GM12878 (cell line): Measurements from ENCODE around the gene GRAMD1A. TPM values are rescaled to one million over a fixed set of nuclear protein-coding genes. Genes with fewer than 3 reads are reported as not detected.

Experiments
- ATAC-seq: fragments of 200-7000 bp; cut with Tn5 transposase; 3 replicates; pipeline ENCODE4 v1.9.1; 2020; ENCODE audit warnings: mild to moderate bottlenecking, moderate library complexity
- BruUV-seq: library from RNA; stranded (reverse); fragments of 400-500 nt; replicated peaks from 2 replicates; lab custom pipeline; 2021; lab: Mats Ljungman, UMichigan
- CTCF ChIA-PET: fragments of 300-600 bp; sonication (Branson Sonifier 250); formaldehyde crosslinking; extraction: SDS; loops from one replicate; lab custom pipeline; 2021; ENCODE audit warnings: inconsistent platforms; lab: Yijun Ruan, JAX
- POLR2A ChIA-PET: fragments of 350-600 bp; formaldehyde crosslinking; extraction: SDS; loops from one replicate; lab custom pipeline; 2021; ENCODE audit warnings: inconsistent platforms; lab: Charles Lee
- RAD21 ChIA-PET: fragments of 300-600 bp; sonication (Branson Sonifier 250); formaldehyde crosslinking; loops from one replicate; lab custom pipeline; 2023; ENCODE audit warnings: antibody characterized with exemption; ENCODE audit not compliant: unreplicated experiment; lab: Charles Lee
- SMC1A ChIA-PET: fragments of 300-600 bp; sonication (Branson Sonifier 250); formaldehyde crosslinking; loops from one replicate; lab custom pipeline; 2023; ENCODE audit not compliant: unreplicated experiment, uncharacterized antibody; lab: Charles Lee
- DNase-seq: peaks from one replicate; pipeline ENCODE4 v3.0.0-alpha.2; 2011; ENCODE audit warnings: low read depth, low spot score
- FAIRE-seq: peaks from 3 replicates; lab custom pipeline; 2011; peaks lifted over from hg19 to GRCh38; lab: Jason Lieb, UNC
- H2AFZ ChIP-seq: 2 replicates; pipeline ENCODE4 v1.6.0; 2011; ENCODE audit warnings: low read depth, low read length, control low read depth; ENCODE audit not compliant: control insufficient read depth
- H3K27ac ChIP-seq: 2 replicates; pipeline ENCODE4 v1.5.1; 2011; ENCODE audit warnings: control low read depth; ENCODE audit not compliant: control insufficient read depth, insufficient read depth
- H3K27me3 ChIP-seq, 2 experiments: replicated peaks in 1 of 2; 2 replicates each; pipeline versions ENCODE4 v1.6.0 to v1.6.1; 2011; ENCODE audit warnings: low read length in 1 of 2; ENCODE audit not compliant: control insufficient read depth in 2 of 2, insufficient read depth in 2 of 2
- H3K36me3 ChIP-seq, 2 experiments: 2 replicates each; pipeline ENCODE4 v1.5.1; 2011; ENCODE audit warnings: low read length in 1 of 2; ENCODE audit not compliant: control insufficient read depth in 2 of 2, insufficient read depth in 2 of 2
- H3K4me1 ChIP-seq: 2 replicates; pipeline ENCODE4 v1.6.1; 2011; ENCODE audit warnings: mild to moderate bottlenecking, low read length, moderate library complexity, mixed read lengths; ENCODE audit not compliant: control insufficient read depth, insufficient read depth
- H3K4me2 ChIP-seq: 2 replicates; pipeline ENCODE4 v1.6.0; 2011; ENCODE audit warnings: control low read depth; ENCODE audit not compliant: control insufficient read depth, insufficient read depth
- H3K4me3 ChIP-seq: fragments of 200-600 bp; sonication (generic); 2 replicates; pipeline ENCODE4 v1.5.1; 2016
- H3K79me2 ChIP-seq: 2 replicates; pipeline ENCODE4 v1.6.0; 2011; ENCODE audit warnings: low read length; ENCODE audit not compliant: control insufficient read depth, insufficient read depth
- H3K9ac ChIP-seq: 2 replicates; pipeline ENCODE4 v1.8.0; 2011; ENCODE audit warnings: low read length, control low read depth, mixed read lengths; ENCODE audit not compliant: control insufficient read depth, insufficient read depth
- H3K9me3 ChIP-seq: replicated peaks from 3 replicates; pipeline ENCODE4 v1.5.1; 2011; ENCODE audit warnings: mild to moderate bottlenecking, low read length; ENCODE audit not compliant: control insufficient read depth, insufficient read depth
- H4K20me1 ChIP-seq: 2 replicates; pipeline ENCODE4 v1.6.0; 2011; ENCODE audit not compliant: control insufficient read depth, insufficient read depth
- ATF7 ChIP-seq: fragments of 450-650 bp; IDR thresholded peaks from 2 replicates; pipeline ENCODE4 v1.6.1; 2016; ENCODE audit warnings: low read depth, mild to moderate bottlenecking
- CBFB ChIP-seq: IDR thresholded peaks from 2 replicates; pipeline ENCODE4 v1.6.1; 2016; ENCODE audit warnings: antibody characterized with exemption, low read depth
- EED ChIP-seq: sonication (generic); IDR thresholded peaks from 2 replicates; pipeline ENCODE4 v1.6.1; 2016; ENCODE audit warnings: antibody characterized with exemption, low read depth
- FOXM1 ChIP-seq: IDR thresholded peaks from 2 replicates; pipeline ENCODE4 v1.6.1; 2012; ENCODE audit warnings: low read depth, mild to moderate bottlenecking, inconsistent platforms, low read length, moderate library complexity
- HDAC2 ChIP-seq: fragments of 200-600 bp; sonication (generic); IDR thresholded peaks from 2 replicates; pipeline ENCODE4 v1.6.1; 2017
- MYB ChIP-seq: fragments of 150-350 bp; IDR thresholded peaks from 2 replicates; pipeline ENCODE4 v1.6.1; 2014; ENCODE audit warnings: mild to moderate bottlenecking, low read depth, low read length, borderline replicate concordance
- PBX3 ChIP-seq: IDR thresholded peaks from 2 replicates; pipeline ENCODE4 v1.6.1; 2011; ENCODE audit warnings: mild to moderate bottlenecking, low read depth, low read length, moderate library complexity; ENCODE audit not compliant: insufficient replicate concordance
- RAD51 ChIP-seq: fragments of 450-650 bp; IDR thresholded peaks from 2 replicates; pipeline ENCODE4 v1.6.1; 2016; ENCODE audit warnings: moderate library complexity, mild to moderate bottlenecking, inconsistent platforms
- REST ChIP-seq: IDR thresholded peaks from 2 replicates; pipeline ENCODE4 v1.6.1; 2012; ENCODE audit warnings: mild to moderate bottlenecking, low read depth, low read length
- YY1 ChIP-seq: IDR thresholded peaks from 2 replicates; pipeline ENCODE4 v1.6.1; 2011; ENCODE audit warnings: low read depth, mild to moderate bottlenecking, low read length
- ZNF207 ChIP-seq: fragments of 450-650 bp; IDR thresholded peaks from 2 replicates; pipeline ENCODE4 v1.6.1; 2014; ENCODE audit warnings: antibody characterized with exemption, mild to moderate bottlenecking, borderline replicate concordance
- ZNF687 ChIP-seq: fragments of 450-650 bp; IDR thresholded peaks from 2 replicates; pipeline ENCODE4 v1.6.1; 2017; ENCODE audit warnings: mild to moderate bottlenecking, moderate library complexity
- WGBS: methylation state at CpG from one replicate; pipeline ENCODE4 v1.1.6; 2016; ENCODE audit warnings: low lambda C conversion rate; ENCODE audit not compliant: insufficient replicate concordance, insufficient coverage; ENCODE audit errors: missing lambda C conversion rate; 5-methylcytosine and 5-hydroxymethylcytosine counted together
- in situ Hi-C: fragments of 300-500 bp; cut with MboI; formaldehyde crosslinking; loops from 9 replicates; pipeline ENCODE4 v1.14.3; 2018; ENCODE audit warnings: mixed read lengths
- intact Hi-C: fragments of 100-400 bp; cut with micrococcal nuclease; formaldehyde crosslinking; loops from one replicate; pipeline ENCODE4 v1.14.2; 2022; ENCODE audit not compliant: unreplicated experiment
- polyA plus RNA-seq, 11 experiments: library from polyadenylated mRNA; depleted of rRNA in 4 of 11; unstranded in 6 of 11; stranded (reverse) in 5 of 11; fragments of >200 nt; fragmentation: Nextera tagmentation in 4 of 11; fragmentation: Illumina TruSeq in 1 of 11; extraction: Ambion mirVana in 4 of 11; extraction: Trizol in 1 of 11; gene quantifications; 1 replicate in 1 of 11; 2 replicates in 10 of 11; pipeline versions ENCODE4 v1.2.1 to v1.2.3, GENCODE V29; 2011 to 2016; ENCODE audit warnings: inconsistent platforms in 2 of 11, missing spikeins in 2 of 11, low read depth in 1 of 11
- total RNA-seq, 4 experiments: library from RNA; depleted of rRNA in 3 of 4; stranded (reverse); fragments of >200 nt in 3 of 4; fragmentation: Illumina TruSeq in 1 of 4; extraction: Trizol in 1 of 4; gene quantifications; 2 replicates each; pipeline versions ENCODE4 v1.2.1 to v1.2.3, GENCODE V29; 2013 to 2021

GRAMD1A gene
- total and polyA plus RNA-seq, 10 of the 15 experiments (the other 5 are each of a cell fraction or from before 2014, with no cell fraction given) = 0.79 to 73.6 (median 35.3) TPM

- in situ Hi-C loops = no loop called here
- Histone ChIP-seq H4K20me1 (peaks cover 6% of the 10 kb centered on the region; the same call in 1 of the 2 replicates), H3K4me2 (peak overlapping the region; percentile 96), H3K9ac (peak overlapping the region; percentile 94), H3K27ac (peak overlapping the region; percentile 73), H3K79me2 (peaks cover 50% of the 10 kb centered on the region), H3K4me3 (peak overlapping the region; percentile 95), H3K27me3 (no peaks in the 10 kb centered on the region), H2AFZ (peak overlapping the region; percentile 31), H3K4me1 (peaks cover 43% of the 10 kb centered on the region), H3K36me3 (peaks cover 3 to 10% of the 10 kb centered on the region in 2 experiments; a peak in 3 of 4 replicates), H3K9me3 (no peaks in the 10 kb centered on the region)
- DNase-seq (no peak), FAIRE-seq (peak; percentile 61), ATAC-seq (peak; percentile 13)
- intact Hi-C loops = no loop called here
- ChIA-PET RAD21 (interaction anchor here (0.6 to 3.5 kb wide), 5 partner anchors 11 to 517 kb away, joined by 3 to 33 read pairs (median 5); no protein-coding TSS in a partner anchor), POLR2A (interaction anchor here (1.1 to 4.7 kb wide), 3 partner anchors 11 to 124 kb away, joined by 3 to 38 read pairs (median 3); no protein-coding TSS in a partner anchor), CTCF (interaction anchor here (0.8 to 2.2 kb wide), 10 partner anchors 10 to 135 kb away, joined by 3 to 10 read pairs (median 4); partner anchors contain the start of gene LGI4), SMC1A (interaction anchor here (1.4 to 2.1 kb wide), 4 partner anchors 11 to 29 kb away, joined by 3 to 12 read pairs (median 4); no protein-coding TSS in a partner anchor)
- BruUV-seq = TSS peak; percentile 58
- under 1% methylated on average over 42 of the region's 46 CpGs for WGBS
- TF ChIP-seq CBFB (peak; percentile 63; the same call in 1 of the 2 replicates), YY1 (no peak), PBX3 (no peak), ZNF207 (no peak), ZNF687 (0 out of 2 replicates have a peak, but pooled peaks have one; percentile 29), MYB (no peak), REST (no peak), ATF7 (0 out of 2 replicates have a peak, but pooled peaks have one; percentile 14), RAD51 (no peak), HDAC2 (no peak), FOXM1 (no peak), EED (no peak)
Observed at GRCh38 chr19:35000647-35001501, 751 bp downstream of the GRAMD1A start.
